Measurements from ENCODE around the gene ELMO1.

Gene ELMO1

DNA sequence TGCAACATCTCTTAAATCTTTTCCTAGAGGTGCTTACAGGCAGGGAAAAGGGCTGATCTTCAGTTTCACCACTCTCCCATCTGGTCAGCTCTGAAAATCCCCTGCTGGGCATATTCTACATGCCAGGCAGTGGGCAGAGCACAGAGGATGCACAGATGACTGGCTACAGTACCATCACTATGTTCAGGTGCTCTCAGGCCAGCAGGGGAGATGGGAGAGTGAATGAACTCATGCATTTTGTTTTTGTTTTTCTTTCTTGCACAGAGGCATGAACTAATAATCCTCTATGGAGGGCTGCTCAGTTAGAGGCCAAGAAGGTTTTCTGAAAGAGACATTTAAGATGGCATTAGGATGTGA lies 19.3 kb downstream of the ELMO1 start:
- no peak for DNase-seq

DNA sequence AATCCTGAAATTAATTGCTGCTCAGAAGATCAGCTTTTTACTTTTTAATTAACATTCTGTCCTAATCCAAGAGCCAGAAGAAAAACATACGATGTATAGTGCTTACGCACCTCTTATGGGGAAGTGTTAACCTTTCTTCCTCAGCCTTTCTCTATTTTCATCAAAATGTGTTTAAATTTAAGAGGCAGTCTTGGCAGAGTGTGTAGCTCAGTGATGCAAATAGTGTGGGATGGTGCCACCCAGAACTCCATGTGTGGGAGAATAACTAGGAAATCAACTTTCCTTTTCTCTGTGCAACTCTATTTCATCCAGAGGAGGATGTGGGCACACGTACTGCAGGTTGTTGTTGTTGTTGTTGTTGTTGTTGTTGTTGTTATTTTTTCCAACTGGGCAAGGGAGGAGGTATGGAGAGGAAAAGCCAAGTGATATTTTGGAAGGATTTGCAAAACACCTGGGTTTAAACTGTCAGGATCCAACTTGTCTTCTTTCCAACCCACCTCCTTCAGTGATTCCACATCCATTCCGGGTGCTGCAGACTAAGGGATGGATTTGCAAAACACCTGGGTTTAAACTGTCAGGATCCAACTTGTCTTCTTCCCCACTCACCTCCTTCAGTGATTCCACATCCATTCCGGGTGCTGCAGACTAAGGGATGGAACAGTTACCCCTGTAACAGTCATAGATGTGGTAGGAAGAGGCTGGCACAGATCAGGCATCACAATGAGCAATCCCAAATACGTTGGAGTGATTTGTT lies 19.8 kb downstream of the ELMO1 start:
- no peak for DNase-seq

DNA sequence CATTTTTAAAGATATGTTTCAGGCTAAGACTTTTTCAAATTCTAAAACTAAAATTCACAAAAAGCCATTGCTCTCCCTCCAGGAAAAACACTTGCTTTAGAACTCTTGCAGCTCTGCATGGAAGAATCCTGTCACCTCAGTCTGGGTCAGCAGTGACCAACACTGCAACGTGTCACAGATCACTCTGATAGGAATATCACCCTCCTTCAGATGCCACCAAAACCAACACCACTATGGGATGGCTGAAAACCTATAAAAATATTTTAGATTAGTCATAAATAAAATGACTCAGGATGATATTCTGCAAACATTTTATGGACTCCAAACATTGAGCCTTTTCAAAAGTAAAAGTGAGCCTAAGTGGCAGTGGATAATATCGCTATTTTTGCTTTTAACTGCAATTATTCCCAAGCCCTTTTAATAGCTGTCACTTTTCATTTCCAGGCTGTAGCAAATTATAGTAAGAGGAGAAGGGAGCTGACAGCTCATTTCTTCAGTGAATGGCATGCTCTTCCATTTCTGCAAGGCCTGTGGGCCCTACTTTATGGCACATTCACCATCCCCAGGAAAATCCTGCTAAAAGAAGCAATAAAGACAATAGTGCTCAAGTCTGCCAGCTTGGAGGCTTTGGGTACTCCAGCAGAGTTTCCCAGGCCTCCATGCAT lies 21.3 kb downstream of the ELMO1 start:
- no peak for DNase-seq

DNA sequence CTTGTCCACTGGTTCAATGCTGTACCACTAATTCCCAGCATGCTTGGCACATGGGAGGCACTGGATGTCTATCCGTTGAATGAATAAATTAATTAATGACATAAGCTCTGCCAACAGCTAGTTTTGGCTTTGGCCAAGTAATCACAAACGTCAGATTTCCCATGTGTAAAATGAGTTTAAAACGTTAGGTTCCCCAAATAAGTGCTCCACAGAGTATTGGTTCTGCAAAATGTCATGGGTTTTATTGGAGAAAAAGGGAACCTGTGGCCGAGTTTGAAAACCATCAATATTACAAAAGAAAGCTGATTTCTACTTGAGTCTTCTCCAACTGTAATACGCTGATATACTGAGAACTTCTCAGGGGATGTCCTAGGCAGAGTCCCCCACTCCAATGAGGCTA lies 23.2 kb downstream of the ELMO1 start:
- no peak for DNase-seq

DNA sequence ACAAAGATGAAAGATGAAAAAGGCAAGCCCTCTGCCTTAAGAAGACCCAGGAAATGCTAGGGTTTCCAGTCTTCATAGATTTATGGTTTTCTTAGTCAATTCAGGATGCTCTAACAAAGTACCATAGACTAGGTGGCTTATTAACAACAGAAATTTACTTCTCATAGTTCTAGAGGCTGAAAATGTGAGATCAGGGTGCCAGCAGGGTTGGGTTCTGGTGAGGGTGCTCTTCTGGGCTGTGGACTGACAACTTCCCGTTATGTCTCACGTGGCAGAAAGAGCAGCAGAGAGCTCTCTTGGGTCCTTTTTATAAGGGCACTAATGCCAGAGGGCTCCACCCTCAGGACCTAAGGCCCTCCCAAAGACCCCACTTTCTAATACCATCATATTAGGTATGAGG lies 23.7 kb downstream of the ELMO1 start:
- DNase-seq = no peak

DNA sequence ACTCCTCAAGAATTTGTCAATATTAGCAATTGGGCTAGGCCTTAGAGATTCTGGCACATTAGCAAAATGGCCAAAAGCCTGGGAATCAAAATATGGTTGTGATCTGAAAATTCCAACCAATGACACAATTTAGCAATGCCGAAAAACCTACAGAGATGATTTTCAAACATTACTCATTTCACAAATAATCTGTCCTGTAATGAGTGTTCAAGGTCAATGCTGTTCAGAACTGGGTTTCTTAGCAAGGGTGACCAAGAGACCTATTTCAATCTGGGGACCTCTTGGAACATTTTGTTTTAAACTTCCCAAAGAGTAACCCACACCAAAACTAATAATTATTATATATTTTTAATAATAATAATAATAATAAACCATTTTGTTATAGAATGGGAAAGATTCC lies 24.1 kb downstream of the ELMO1 start:
- DNase-seq = no peak

DNA sequence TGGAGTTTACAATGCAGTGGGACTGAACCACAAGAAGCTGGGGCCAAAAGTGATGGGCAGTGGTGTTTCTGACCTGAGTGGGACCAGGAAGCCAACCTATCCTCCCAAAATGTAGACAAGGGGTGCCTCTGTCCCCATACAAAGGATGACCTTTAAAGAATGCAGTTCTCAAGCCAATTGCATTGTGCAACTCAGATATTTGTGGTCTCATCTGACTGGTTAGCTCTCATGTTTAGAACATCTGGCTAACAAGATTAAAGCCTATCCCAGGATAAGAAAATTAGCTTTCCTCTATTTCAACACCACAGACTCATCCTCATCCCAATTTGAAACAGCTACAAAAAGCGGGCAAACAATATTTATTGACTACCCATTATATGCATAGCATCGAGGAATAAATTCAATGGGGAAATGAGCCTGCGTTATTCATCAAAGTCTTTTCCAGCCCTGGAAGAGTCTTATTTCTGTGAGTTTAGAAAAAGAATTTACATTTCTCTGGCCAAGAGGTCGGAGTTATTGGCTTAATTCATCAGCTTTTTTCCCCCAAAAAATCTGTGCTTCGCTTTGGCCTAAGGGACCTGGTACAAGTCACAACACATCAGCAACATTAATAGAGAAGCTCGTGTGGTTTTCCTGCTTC lies 26.7 kb downstream of the ELMO1 start:
- DNase-seq = peak; percentile 1

DNA sequence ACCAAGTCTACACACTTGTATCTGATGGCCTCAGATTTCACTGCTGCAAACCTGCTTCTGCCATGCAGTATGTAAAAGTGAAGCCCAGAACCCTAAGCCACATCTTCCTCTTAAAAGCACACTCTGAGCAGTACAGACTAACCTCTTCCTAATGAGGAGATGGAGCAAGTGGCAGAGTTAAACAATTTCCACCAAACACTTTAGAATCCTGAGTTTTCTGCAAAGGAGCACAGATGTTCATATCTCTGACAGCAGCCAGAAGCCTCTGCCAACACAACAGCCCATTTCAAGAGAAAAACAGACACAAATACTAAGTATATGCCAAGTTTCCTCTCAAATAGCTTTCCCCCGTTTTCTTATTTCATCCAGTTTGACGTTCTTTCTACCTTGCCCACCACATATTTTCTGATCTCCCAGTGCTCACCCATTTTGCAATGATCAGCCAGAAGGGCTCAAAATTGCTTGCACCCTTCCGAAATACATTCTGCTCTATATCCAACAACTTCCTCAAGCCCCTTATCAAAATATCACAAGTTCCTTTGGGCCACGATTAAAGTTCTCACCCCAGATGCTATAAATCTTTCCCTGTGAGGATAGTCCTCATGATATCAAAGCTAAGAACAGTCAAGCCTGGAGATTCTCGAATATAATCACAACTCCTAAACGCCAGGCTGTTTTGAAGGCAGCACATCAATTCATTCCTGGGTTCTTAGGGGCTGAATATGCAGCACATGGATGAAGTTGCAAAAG lies 27.5 kb downstream of the ELMO1 start:
- DNase-seq = no peak

DNA sequence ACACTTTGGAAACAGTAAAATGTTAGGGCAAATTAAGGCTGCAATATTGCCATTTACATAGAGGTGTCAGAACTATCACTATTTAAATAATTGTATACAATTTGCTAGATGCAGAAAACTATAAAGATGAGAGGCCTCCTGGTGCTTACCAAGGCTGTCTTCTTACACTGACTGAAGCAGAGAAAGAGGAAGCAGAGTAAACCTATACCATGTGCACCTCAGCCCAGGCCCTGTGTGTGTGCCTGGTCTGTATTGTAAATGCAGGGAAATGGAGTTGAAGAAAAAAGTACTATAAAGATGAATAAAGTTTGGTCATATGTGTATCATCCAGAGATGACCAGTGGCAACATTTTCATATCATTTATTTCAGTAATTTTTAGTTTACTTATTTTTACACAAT lies 29.2 kb downstream of the ELMO1 start:
- DNase-seq = no peak

DNA sequence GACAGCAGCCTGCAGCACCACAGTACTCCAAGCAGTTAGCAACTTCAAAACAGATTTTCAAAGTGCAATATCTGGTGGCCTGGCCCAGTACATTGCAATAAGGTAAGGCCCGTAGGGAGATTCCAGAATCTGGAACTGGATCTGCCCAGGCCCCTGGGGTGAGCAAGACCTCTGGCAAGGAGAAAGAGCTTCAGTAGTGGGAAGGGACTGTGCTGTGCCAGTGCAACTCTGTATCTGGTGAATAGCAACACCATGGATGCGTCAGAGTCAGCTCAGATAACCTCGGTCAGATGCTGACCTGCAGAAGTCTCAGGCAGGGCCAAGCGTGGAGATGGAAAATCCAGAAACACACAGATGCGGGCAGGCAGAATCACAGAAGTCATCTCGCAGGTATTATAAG lies 30.3 kb downstream of the ELMO1 start:
- no peak for DNase-seq

DNA sequence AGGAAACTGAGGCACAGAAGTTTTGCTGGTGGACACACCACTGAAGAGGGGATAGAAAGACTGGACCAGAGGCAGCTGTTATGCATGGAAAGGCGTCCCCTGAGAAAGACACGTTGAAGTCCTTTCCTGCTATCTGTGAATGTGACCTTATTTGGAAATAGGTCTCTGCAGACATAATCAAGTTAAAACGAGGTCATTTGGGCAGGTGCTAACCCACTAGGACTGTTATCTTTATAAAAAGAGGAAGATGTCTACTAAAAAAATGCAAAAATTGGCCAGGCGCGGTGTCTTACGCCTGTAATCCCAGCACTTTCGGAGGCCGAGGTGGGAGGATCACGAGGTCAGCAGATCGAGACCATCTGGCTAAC lies 31.6 kb downstream of the ELMO1 start:
- no peak for DNase-seq

DNA sequence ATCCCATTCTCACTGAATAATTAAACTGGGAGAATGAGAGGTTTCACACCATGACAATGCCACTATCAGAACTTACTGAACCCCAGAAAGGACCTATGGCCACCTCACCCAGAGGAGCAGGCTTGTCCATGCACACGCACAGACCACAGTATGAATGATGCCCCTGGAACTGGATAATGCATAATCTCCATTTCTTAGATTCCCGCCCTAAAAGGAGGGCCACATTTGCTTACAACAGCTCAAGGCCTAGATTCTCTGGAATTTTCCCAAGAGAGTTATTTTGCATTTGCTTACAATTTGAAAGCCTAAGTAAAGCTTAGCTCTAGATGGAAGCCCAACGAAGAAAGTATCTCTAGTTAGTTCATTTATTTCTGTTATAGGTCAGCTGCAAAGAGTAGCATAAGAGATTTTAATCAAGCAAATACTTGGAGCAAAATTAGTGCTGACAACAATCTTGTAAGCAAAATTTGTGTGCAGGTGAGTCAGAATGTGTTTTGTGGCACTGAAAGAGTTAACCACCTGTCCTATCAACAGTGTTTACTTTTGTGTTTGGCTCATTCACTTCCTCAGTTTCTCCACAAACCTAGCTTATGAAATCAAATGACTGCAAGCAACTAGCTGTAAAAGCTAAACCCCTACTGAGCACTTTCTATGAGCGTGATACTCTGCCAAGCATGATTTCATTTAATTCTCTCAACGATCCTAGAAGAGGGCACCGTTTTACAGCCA lies 32.1 kb downstream of the ELMO1 start:
- no peak for DNase-seq

DNA sequence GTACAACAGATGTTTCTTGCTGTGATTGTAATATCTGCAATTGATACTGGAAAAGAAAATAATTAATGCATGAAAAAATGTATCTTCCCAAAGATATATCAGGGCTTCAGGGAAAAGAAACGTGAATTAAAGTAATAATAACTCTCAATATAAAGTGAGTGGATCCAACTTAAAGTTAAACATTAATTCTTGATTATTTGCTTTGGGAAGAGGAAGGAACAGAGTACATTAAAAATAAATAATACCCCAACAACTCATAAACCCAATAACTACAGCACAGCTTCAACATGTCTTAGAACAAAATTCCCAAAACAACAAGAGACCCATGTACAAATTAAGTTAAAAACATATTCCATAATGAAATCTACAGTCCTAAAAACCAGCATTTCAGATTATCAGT lies 33.0 kb downstream of the ELMO1 start:
- DNase-seq = no peak

DNA sequence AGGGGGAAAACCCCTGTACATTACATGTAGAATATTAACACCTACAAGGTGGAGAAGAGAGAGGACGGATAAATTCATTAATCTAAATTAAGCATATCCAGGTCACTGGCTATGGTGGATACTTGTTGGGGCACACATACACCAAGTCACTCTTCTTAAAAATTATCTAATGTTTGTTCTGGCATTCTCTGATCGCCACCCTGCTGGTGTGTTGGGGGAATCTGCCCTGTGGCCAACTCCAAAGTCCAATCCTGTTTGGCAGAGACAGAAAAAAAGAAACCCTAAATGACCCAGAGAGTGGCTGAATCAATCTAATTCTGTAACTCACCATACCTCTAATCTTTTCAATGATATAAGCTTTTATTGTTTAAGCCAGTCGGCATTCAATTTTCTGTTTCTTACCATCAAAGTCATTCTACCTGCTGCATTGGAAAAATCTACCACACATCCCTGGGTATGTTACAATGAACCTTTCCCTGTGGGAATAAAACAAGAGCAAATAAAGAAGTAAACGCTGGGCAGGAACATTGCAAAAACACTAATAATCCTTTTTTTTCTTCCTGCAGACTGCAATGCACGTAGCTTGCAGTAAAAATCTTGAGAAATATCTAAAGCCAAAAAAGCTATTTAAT lies 34.2 kb downstream of the ELMO1 start:
- no peak for DNase-seq

DNA sequence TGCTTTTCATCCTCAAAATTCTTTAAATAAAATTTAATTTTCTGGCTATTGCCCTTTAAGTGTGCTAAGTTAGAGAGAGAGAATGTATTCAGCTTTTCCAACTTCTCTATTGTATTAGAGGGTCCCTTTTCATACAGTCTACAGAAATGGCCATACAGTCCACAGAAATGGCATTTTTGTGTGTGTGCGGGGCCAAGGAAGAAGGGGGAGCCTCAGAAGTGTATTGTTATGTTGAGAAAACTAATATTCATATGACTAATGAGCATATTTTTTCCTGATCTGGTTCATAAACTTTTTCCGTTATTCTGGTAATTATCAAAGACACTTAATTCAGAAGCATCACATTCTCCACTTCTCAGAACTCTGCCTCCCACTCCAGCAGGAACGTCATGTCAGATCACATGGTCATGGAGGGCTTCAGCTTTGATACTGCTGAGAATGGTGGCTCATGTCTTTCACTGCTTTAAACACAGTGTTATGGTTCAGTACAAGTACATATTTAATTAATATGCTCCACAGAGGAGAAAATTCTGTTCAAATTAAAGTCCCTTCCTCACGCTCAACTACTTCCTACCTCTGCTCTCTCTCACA lies 37.1 kb downstream of the ELMO1 start:
- no peak for DNase-seq

DNA sequence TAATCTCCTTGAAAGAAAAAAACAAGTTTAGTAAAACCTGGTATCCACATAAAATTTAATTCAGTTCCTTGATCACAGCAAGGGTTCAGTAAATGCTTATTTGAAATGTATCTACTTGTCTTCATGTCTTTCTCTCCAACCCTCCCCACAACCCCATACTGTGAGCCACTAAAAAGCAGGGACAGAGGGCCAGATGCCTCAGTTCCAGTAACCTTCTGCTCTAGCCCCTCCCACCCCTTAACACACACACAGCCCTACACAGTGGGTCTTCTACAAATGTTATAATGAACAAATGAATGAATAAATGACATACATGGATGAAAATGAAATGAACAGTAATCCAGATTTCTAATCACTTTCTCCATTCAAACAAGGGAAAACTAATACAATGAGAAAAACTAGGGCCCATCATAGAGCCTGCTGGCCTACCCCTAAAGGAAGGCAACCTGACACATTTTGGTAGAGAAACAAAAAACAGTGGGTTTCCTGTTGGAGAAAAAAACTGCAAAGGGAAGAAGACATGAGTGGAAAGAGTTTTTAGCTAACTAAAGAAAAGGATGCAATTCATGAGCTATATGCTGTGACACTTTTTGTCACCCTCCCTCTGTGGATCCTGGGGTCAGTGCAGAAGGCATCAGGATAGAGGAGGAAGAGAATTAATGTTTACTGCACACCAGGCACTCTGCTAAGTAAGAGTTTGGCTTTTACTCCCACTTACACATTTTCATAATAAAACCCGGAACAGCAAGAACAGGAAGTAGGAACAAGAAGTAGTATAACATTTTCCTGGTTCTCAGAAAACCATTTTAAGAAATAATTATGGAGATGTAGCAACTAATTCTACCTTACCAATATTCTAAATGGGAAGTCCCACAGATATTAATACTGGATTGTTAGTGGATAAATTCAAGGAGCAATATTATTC lies 38.1 kb downstream of the ELMO1 start:
- DNase-seq = no peak

DNA sequence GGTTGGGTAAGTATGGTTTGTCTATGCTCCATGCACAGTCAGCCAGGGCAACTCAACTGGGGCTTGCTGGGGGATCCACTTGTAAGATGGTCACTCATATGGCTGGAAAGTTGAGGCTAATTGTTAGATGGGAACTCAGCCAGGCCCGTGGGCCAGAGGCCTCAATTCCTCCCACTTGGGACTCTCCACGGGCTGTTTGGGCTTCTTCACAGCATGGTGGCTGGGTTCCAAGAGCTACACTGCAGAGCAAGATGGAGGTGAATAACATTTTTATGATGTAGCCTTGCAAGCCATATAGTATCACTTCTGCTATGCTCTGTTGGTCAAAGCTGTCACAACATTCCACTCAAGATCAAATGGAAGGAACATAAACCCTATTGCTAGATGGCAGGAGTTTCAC lies 39.2 kb downstream of the ELMO1 start:
- no peak for DNase-seq

DNA sequence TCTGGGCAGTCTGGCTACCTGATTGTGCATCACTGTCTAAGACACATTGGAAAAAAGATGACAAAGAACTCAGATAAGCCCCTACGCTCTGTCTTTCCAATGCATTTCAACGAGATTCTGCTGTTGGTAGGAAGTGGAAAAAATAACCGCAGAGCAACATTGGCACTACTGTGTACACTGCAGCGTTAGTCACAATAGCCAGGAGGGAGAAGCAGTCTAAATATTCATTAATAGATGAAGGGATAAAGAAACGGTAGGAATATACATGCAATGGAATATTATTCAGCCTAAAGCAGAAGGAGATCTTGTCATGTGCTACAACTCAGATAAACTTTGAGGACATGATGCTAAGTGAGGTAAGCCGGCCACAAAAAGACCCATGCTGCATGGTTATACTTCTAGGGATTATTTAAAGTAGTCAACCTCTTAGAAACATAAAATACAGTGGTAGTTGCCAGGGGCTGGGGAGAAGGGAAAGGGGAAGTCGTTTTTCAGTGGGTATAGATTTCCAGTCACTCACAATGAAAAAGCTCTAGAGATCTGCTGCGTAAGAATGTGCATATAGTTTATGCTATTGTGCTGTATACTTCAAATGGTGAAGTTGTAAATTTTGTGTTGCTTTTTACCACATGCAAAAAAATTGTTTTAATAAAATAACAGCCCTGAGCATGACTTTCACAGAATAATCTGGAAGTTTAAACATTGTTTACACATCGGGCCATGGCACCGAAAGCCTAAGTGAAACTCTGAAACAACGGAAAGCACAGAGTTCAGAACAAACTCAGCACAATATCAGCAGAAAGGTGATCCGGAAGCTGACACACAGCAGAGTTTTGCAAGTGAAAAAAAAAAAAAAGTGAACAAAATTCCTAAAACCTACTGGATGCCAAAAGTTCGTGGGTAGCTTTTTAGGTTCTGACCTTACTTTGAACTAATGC lies 40.1 kb downstream of the ELMO1 start:
- DNase-seq = no peak

DNA sequence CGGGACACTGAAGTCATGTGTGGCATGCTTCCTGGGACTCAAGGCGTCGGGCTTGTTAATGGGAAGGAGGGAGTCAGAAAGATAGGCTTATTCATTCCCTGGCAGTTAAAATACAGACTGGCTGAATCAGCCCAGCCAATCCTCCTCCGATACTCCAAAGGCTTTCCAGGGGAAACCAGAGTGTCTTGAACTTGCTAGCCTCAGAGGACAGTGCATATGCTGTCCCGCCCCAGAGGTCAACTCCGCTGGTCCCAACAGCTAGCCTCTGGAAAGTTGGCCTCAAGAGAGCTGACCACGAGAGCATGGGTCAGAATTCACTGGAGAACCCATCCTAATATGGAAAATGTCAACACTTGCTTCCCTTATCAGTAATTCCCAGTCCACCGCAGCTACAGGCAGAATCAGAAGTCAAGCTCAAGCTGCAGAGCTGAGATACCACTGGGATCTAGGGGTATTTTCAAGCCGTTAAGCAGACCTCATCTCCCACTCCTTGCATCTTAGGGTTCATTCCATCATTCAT lies 43.0 kb downstream of the ELMO1 start:
- no peak for DNase-seq

DNA sequence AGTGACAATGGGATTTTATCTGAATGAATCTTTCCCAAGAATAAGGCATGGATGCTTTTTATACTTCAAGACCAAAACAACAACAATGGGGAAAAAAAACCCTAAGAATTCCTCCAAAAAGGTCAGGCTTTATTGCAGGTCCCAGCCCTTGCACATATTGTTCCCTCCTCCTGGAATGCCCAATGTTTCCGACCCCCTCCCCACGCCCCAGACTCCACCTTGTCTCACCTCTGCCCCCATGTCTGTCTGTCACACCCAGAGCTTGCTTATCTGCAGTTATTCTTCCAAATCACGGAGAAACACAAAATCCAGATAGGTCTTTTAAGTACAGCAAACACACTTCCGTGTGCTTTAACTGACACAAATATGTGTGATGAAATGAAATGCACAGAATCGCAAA lies 43.5 kb downstream of the ELMO1 start:
- DNase-seq = no peak
